T-helper 2 cell (primary cell): Measurements from ENCODE around the gene ESR2.
"Not testable (repeated sequence)": the region's sequence is repeated elsewhere in the genome, so short reads cannot be mapped to it uniquely, and the experiment has no call there.

Experiments
- DNase-seq, 5 experiments: peaks; one replicate each; pipeline versions ENCODE4 v3.0.0 to v3.0.0-alpha.2; 2012 to 2022

ESR2 gene

DNA sequence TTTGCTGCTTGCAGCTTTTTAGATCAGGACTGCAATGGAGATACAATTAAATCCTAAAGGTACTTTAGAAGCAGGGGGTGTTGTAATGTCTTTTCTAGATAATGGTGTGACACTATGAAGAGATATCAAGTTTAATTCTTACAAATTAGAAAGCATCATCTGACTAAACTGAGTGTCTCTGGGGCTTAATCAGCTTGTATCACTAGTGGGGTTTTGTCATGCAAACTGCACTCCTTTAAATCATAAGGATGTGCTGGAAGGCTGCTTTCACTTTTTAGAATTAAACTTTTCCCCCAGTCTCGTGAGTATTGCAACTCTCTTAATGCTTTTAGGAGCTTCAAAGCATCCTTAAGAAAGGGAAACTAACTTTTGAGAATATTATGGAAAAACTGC is 218.6 kb downstream of the ESR2 start:
- DNase-seq, result no peak

DNA sequence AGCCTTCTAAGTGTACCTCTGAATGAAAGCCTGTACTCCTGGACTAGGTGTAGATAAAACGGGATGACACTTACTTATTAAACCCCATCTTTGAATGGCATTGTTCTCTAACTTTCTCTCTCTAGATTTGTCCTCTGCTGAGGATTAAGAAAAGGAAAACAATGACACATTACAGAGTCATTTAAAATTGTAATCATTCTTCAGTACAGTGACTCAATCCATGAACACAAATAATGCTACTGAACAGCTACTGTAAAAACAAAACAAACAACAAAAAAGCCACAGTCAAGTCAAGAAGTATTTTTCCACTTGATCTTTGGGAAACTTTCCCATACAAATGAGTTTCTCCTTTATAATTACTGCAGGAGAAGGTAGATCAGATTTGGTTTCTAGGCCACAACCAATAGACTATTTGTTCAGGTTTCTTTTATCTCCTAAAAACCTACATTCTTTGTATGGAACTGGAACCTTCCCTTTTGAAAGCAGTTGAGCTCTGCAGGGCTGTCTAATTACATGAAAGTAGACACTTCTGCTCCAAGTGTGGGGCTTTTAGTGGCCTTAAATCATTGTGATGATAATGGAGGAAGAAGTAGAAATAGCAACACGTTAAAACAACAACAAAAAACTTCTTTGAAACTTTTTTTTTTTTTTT is 219.1 kb downstream of the ESR2 start:
- peak in 1 of 5 experiments; percentile 36 for DNase-seq

DNA sequence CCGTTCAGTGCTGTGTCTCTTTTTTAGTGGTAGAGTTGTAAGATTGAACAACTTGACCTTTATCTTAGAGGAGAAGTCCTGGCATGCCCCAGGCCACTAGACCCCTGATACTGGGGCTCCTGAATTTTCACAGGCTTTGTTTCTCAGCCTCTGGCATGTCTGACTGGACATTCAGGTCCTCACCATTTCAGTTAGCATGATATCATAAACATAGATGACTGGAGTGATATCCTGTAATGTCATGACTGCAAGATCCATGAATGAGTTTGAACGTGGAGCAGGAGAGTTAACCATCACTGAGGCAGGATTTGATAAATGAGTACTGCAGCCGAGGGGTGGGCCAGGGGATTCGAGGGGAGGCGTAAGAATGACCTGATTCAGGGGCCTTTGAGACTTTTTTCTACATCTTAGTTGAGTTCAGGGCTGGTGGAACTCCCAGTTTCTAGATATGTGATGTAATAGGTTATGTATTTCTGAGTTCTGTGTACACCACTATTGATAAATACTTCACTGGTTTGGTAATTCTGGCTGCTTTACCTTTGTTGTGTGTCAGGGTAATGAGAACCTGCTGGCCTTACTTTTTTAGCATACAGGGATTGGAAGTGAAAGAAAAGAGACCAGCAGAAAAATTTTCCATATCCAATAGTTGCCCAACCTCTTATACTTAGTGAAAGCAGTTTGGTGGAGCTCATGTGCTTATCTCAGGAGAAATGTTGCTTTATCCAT is 224.4 kb downstream of the ESR2 start:
- no peak for DNase-seq

DNA sequence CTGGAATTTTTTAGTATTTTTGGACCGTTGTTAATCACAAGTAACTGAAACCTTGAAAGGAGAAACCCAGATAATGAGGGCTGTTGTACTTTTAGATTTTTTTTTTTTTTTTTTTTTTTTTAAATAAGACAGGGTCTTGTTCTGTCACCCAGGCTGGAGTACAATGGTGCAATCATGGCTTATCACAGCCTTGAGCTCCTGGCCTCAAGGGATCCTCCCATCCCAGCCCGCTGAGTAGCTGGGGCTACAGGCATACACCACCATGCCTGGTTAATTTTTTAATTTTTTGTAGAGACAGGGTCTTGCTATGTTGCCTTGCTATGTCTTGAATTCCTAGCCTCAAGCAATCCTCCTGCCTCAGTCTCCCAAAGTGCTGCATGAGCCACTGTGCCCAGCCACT is 229.7 kb downstream of the ESR2 start:
- DNase-seq, result no peak

DNA sequence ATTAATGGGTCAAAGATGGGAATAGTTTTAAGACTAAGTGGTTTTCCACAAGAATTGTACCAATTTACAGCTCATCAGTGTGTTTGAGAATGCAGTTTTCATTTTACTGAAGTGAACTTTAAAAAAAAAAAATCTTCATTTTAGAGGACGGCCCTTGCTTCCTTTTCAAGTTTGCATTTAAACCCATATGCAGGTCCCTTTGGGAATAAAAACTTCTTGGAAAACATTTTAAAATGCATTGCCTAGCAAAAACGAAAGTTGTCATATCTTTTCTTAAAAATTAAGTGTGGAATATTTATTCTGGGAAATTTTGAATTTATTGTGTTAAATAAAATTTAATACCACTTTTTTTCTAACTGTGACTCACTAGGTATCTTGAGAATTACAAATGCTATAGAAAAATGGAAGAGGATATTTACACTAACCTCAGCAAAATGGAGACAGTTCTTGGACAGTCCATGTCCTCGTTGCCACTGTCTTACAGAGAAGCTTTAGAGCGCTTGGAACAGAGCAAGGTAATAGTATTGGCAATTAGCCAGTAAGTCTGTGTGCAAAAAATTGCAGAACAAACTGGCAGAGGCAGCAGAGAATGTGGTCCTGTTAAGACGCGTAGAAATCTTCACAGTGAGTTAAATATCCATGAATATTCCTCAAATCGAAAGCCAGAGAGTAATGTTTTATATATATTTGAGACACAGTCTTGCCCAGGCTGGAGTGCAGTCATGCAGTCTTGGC is 231.6 kb downstream of the ESR2 start:
- DNase-seq, result no peak

DNA sequence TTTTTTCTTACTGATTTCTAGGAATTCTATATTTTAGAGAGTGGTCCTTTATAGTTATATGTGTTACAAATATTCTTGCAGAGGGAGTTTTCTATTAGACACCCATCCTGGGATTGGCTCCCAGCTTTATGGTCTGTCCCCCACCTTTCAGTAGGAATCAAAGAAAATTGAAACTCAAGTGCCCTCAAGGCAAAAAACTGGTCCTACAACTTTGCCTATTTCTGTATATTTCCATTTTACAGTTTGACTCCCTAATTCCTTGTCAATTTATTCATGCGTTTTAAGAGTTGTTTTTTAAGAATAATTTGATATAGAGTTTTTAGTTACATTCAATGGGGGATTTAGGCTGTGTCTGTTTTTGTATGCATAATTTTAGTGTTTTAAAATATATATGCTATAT is 232.5 kb downstream of the ESR2 start:
- DNase-seq, result no peak

DNA sequence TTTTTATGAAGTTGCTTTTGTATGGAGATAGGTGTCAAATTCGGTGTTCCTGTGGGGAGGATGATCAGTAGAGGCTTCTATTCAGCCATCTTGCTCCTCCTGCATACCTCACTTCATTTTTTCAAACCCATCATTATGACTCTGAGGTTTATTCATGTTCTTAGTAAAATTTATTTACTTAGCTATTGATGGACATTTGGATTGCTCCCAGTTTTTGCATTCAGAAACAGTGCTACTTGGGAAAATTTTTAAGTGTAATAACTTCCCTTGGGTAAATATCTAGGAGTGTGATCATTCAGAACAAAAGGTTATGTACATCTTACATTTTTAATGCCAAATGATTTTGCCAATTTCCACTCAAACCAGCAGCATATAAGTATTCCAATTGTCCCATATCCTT is 233.1 kb downstream of the ESR2 start:
- DNase-seq, result no peak

DNA sequence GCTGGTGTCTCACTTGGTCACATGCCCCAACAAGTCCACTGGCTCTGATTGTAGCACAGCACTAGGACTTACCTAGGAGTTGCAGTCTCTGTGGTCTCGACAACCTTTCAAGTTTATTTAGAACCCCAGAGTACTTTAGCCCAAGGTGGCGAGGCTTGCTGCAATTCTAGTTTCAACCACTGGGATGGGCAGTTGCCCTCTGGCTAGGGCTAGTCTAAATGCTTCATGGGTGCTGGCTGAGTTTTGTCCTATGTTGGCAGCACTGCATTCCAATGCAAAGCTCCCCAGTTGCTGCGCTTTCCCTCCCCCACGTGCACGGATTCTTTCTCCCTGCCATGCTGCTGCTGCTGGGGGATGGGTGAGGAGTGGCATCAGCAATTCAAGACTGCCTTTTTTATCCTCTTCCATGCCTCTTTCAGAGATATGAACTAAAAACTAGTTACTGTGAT is 233.5 kb downstream of the ESR2 start:
- DNase-seq, result peak in 1 of 5 experiments; percentile 24

DNA sequence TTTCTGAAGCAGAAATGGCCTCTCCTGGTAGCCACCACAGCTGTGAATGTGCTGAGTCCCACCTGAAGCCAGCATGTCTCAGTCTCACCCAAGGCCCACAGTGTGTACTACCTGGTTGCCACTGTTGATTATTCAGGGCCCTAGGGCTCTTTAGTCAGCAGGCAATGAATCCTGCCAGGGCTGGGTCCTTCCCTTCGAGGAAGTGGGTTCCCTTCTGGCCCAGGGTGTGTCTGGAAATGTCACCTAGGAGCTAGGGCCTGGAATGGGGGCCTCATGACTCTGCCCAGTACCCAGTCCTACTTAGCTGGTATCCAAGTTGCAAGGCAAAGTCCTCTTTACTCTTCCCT is 234.0 kb downstream of the ESR2 start:
- no peak for DNase-seq

DNA sequence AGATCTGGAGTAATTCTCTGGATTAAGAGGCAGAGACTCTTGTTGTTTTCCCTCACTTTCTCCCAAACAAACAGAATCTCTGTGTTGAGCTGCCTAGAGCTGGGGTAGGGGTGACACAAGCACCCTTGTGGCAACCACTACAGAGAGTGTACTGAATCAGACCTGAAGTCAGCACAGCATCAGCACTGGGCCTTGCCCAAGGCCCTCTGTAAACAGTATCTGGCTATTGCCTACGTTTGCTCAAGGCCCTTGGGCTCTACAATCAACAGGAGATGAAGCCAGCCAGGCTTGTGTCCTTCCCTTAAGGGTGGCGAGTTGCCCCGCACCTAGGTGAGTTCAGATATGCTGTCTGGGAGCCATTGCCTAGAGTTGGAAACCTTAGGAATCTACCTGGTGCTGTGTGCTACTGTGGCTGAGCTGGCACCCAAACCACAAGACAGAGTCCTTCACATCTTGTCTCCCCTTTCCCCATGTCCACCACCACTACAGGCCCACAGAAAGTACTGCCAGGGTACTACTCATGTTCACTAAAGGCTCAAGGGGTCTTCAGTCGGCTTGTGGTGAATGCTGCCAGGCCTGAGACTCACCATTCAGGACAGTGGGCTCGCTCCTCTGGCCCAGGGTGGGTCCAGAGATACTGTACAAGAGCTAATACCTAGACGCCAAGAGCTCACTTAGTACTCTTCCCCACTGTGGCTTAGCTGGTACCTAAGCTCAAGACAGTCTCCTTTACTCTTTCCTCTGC is 234.5 kb downstream of the ESR2 start:
- no peak for DNase-seq

DNA sequence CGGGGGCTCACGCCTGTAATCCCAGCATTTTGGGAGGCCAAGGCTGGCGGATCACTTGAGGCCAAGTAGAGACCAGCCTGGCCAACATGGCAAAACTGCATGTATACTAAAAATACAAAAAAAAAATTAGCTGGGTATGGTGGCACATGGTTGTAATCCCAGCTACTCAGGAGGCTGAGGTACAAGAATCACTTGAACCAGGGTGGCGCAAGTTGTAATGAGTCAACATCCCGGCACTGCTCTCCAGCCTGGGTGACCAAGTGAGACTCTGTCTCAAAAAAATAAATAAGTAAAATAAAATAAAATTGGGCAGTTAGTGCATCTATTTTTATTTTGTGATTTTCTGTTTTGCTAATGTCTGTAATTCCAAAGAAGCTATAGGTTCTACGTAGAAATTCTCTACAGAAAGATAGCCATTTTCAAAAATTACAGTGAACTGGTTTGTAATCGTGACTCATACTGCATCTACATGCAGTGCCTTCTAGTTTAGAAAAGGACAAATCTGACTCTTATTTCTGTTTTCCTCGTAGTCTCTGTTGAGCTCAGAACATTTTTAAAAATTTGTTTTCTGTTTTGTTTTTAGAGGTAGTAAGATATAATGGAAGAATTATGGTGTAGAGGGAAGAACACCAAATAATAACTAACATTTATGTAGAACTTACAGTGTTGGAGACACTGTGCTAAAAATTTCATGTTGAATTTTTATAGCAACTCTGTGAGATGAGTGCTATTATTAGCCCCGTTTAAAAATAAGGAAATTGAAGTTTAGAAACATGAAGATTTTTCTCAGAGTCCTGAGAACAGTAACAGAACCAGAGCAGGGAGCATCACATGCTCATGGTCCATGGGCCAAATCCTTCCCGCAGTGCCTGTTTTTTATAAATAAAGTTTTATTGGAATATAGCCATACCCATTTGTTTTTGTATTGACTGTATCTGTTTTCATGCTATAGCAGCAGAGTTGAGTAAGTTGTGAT is 240.2 kb downstream of the ESR2 start:
- no peak for DNase-seq

DNA sequence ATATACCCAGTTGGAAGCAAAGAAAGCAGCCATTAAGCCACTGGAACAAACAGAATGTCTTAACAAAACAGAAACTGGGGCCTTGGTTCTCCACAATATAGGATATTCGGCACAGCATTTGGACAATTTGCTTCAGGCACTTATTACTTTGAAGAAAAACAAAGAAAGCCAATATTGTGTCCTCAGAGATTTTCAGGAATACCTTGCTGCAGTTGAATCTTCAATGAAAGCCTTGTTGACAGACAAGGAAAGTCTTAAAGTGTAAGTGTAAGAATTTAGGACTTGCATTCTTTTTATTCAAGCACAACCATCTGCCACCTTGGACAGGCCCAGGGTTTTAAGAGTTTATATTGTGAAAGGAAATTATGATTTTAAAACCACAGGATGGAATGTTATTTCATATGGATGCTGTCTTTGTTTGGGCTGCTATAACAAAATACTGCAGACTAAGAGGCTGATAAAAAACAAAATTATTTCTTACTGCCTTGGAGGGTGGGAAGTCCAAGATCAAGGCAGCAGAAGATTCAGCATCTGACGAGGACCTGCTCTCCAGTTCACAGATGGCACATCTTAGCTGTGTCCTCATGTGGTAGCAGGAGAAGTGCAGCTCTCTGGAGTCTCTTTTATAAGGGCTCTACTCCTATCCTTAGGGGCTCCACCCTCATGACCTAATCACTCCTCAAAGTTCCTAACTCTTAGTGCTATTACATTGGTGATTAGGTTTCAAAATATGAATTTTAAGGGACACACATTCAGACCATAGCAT is 244.4 kb downstream of the ESR2 start:
- DNase-seq, result no peak

DNA sequence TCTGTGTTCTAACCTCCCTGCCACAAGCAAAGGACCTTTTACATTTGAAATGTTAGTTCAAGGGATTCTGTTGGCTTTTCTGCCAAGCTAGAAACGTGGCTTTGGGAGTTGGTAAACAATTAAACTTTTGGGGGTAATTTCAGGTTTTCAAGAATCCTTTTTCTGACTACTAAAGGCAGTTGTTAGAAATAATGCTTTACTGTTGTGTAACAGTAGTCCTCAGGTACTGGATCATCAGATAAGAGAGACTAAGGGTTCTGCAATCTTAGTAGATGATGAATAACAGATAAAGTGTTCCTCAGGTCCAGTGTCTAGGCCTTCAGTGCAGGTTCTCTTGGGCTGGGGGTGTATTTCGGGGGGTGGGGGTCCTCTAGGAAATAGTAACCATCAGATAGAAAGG is 249.1 kb downstream of the ESR2 start:
- DNase-seq, result no peak

DNA sequence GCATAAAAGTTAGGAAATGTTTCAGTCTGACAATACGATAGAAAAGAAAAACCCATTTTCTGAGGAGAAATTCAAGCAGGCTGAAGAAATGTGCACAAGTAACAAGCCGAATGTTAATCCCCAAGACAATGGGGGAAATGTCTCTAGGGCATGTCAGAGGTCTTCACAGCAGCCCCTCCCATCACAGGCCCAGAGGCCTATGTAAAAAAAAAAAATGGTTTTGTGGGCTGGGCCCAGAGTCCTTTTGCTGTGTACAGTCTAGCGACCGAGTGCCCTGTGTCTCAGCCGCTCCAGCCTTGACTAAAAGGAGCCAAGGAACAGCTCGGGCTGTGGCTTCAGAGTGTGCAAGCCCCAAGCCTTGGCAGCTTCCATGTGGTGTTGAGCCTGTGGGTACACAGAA is 250.9 kb downstream of the ESR2 start:
- not testable (repeated sequence) for DNase-seq

DNA sequence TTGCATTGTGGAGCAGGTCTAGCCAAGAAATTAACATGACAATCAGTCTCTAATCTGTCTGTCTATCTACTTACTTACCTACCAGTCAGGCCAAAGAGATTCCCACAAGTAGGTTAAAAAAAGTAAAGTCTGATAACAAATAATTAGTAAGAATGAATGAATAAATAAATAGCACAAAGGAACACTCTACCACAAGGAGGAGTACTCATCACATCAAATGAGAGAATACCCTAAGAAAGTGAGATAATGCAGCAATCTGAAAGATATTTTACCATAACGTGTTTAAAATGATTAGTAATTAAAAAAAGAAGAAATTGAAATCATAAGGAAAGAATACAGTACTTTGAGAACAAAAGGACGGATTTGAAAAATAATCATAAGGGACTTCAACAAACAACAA is 254.1 kb downstream of the ESR2 start:
- no peak for DNase-seq

DNA sequence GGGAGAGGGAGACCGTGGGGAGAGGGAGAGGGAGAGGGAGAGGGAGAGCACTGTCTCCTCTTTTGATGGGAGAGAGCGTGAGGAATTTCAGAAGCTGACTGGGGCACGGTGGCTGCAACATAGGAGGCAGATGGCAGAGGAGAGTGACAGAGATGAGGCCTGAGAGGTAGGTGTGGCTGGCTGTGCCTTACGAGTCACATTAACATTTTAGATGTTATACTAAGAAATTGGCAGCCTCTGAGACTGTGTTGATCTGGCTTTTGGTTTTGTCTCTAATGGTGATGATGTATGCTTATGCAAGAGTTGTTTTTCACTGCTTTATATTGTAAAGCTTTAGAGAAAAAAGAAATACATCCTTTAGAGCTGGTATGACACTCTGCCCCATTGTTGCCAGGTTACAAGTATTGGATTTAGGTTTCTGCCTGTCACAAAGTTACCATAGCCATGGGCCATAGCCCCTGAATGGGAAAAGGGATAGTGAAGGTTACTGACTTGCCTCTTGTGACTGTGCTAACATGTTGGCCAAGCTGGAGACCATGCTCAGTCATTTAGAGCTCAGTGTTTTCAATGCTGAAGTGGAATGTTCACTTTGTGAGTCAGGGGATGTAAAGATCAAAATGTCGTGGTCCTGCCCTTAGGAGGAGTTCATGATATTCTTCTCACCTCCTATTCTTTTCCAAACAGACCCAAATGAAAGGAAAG is 255.2 kb downstream of the ESR2 start:
- no peak for DNase-seq

DNA sequence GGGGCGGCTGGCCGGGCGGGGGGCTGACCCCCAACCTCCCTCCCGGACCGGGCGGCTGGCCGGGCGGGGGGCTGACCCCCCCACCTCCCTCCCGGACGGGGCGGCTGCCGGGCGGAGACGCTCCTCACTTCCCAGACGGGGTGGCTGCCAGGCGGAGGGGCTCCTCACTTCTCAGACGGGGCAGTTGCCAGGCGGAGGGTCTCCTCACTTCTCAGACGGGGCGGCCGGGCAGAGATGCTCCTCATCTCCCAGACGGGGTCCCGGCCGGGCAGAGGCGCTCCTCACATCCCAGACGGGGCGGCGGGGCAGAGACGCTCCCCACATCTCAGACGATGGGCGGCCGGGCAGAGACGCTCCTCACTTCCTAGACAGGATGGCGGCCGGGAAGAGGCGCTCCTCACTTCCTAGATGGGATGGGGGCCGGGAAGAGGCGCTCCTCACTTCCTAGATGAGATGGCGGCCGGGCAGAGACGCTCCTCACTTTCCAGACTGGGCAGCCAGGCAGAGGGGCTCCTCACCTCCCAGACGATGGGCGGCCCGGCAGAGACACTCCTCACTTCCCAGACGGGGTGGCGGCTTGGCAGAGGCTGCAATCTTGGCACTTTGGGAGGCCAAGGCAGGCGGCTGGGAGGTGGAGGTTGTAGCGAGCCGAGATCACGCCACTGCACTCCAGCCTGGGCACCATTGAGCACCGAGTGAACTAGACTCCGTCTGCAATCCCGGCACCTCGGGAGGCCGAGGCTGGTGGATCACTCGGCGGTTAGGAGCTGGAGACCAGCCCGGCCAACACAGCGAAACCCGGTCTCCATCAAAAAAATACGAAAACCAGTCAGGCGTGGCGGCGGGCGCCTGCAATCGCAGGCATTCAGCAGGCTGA is 256.1 kb downstream of the ESR2 start:
- not testable (repeated sequence) for DNase-seq

DNA sequence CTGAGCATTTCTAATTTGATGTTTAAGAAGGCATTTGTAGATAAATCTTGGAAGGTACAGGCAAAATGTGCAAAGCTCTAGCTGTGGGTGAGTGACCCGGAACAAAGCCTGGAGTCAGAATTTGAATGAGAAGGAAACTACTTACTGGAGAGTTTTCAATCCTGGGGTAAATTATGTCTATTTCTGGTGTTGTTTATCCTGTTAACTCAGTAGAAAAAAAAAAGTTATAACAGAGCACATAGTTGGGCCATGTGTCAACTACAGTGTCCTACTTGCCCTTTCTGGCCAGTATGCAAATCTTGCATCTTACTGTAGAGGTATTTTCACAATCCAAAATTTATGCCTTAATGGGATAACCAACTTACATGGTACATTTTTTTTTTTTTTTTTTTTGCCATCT is 259.0 kb downstream of the ESR2 start:
- DNase-seq, result no peak
